Skeletal muscle tissue (tissue), 4 donors: ENCODE measurements around the gene GP2. TPM values are rescaled to one million over a fixed set of nuclear protein-coding genes. Genes with fewer than 3 reads are reported as not detected.
"Not testable (repeated sequence)": the region's sequence is repeated elsewhere in the genome, so short reads cannot be mapped to it uniquely, and the experiment has no call there.

Experiments
- H3K27ac ChIP-seq: one replicate; pipeline ENCODE4 v1.7.0; 2013; ENCODE audit warnings: mild to moderate bottlenecking, low read depth, low read length, inconsistent platforms
- H3K27me3 ChIP-seq, 3 donors: one replicate each; pipeline ENCODE4 v1.7.0; 2013; ENCODE audit warnings: low read length in 3 of 3; ENCODE audit not compliant: control insufficient read depth in 3 of 3, insufficient read depth in 3 of 3
- H3K36me3 ChIP-seq, 3 donors: one replicate each; pipeline ENCODE4 v1.7.0; 2013; ENCODE audit warnings: low read length in 3 of 3; ENCODE audit not compliant: control insufficient read depth in 3 of 3, insufficient read depth in 3 of 3
- H3K4me1 ChIP-seq, 3 donors: one replicate each; pipeline ENCODE4 v1.7.0; 2013; ENCODE audit warnings: low read length in 3 of 3, mild to moderate bottlenecking in 3 of 3; ENCODE audit not compliant: control insufficient read depth in 3 of 3, insufficient read depth in 3 of 3
- H3K4me3 ChIP-seq, 3 donors: one replicate each; pipeline ENCODE4 v1.7.0; 2013; ENCODE audit warnings: low read length in 3 of 3
- H3K9ac ChIP-seq, 3 donors: one replicate each; pipeline ENCODE4 v1.7.0; 2013; ENCODE audit warnings: low read length in 3 of 3, mild to moderate bottlenecking in 3 of 3, moderate library complexity in 2 of 3, low read depth in 1 of 3
- H3K9me3 ChIP-seq, 3 donors: one replicate each; pipeline ENCODE4 v1.7.0; 2013; ENCODE audit warnings: low read length in 3 of 3; ENCODE audit not compliant: control insufficient read depth in 3 of 3
- total RNA-seq: library from RNA; depleted of rRNA; stranded (reverse); fragments of >200 nt; gene quantifications from one replicate; pipeline ENCODE4 v1.2.3, GENCODE V29; 2014
- donor health status: Osteomylitis.

GP2 gene
- total RNA-seq, 1 donor from 2014 or later, result not detected

- H3K4me1 ChIP-seq, result no peaks in the 10 kb centered on the region
- no peak overlapping the region for H3K4me3 ChIP-seq
- H3K27me3 ChIP-seq, result peaks cover 0 to 3% (median 0%) of the 10 kb centered on the region in 3 donors
- no peak overlapping the region for H3K27ac ChIP-seq
- H3K9me3 ChIP-seq, result no peaks in the 10 kb centered on the region
- no peaks in the 10 kb centered on the region for H3K36me3 ChIP-seq
- H3K9ac ChIP-seq, result no peak overlapping the region
Observed at GRCh38 chr16:20329392-20330138, 2.3 kb upstream of the GP2 start.

DNA sequence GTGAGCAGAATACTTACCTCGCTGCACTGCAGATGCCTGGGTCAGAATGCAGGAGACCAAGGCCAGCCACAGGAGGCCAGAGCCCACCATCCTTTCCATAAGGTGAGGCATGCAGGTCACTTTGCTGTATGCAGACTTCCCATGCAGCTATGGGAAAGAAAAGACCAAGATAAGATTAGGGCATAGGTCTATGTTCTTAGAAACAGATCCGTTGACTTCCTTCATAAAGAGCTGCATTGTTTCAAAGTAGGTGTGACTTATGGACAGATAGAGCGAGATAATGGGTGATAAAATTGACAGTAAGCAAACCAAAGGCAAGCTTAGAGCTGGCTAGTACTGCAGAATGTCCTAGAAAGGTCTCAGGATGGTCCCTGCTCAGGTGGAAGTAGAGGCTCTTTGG lies 992 bp downstream of the GP2 start:
- H3K9ac ChIP-seq, result no peak overlapping the region
- H3K36me3 ChIP-seq, result no peaks in the 10 kb centered on the region

DNA sequence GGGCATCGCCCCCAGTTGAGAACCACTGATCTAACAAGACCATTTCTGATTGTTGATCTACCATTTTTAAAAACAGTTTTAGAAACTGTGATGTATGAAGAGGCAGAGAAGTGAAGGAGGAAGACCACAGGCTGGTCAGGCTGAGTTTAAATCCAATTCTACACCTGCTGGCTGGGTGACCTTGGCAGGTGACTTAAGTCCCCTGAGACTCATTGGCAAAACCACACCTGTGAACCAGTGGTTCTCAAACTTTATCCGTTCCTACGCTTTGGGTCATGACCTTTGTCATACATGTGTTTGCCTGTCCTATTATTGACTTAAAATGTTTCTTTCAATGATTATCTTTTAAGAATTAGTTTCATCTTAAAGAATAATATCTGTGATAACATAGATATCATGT lies 2.3 kb downstream of the GP2 start:
- Histone ChIP-seq H3K9me3 (no peaks in the 10 kb centered on the region), H3K27me3 (peaks cover 0 to 3% (median 3%) of the 10 kb centered on the region in 3 donors), H3K36me3 (no peaks in the 10 kb centered on the region), H3K9ac (no peak overlapping the region), H3K4me1 (no peaks in the 10 kb centered on the region), H3K27ac (no peak overlapping the region), H3K4me3 (no peak overlapping the region)

More for the DNA sequence above, 992 bp downstream of the GP2 start:
- Histone ChIP-seq H3K4me1 (no peaks in the 10 kb centered on the region), H3K4me3 (no peak overlapping the region), H3K27me3 (peaks cover 0 to 3% (median 3%) of the 10 kb centered on the region in 3 donors), H3K27ac (no peak overlapping the region), H3K9me3 (no peaks in the 10 kb centered on the region)

DNA sequence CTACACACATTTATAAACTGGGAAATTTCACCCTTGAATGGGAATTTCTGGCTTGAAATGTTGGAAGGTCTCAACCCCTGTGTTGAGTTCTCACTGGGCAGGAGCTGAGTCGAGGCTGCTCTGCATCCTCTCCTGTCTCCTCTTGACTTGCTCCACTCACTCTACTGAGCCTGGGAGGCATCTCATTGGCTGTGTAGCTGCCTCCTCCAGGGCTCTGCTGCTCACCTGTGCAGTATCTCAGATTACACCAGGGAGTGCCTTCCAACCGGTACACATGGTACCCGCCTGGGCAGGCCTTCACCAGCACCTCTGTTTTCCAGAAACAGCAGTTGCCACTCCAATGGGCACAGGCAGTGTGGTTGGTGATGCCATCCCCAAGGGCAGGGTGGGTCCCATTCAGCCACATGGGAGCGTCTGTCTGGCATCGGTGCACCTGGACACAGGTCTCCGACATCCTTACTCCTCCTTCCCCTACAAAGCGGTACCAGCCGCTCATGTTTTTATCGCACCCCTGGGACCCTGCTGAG lies 3.7 kb downstream of the GP2 start:
- no peak overlapping the region for H3K4me3 ChIP-seq
- no peak overlapping the region for H3K27ac ChIP-seq
- peaks cover 0 to 3% (median 3%) of the 10 kb centered on the region in 3 donors for H3K27me3 ChIP-seq
- H3K9ac ChIP-seq, result no peak overlapping the region
- no peaks in the 10 kb centered on the region for H3K36me3 ChIP-seq
- no peaks in the 10 kb centered on the region for H3K4me1 ChIP-seq
- H3K9me3 ChIP-seq, result no peaks in the 10 kb centered on the region

DNA sequence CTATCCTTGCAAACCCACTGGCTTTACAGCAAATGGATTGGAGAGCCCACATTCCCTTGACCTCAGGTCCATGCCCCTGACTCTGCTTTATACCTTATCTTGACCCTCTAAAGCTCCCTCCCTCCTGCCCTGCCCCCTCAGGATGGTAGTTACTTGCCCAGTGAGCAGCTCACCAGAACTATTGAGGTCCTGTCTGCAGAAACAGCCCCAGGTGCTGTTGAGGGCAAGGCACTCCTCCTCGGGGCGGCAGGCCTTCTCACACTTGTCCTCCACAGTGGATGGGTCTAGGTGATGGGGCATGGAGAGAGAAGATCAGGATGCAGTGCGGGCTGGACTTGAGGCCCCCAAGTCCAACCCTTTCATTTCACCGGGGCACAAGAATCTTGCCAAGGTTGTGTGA lies 4.6 kb downstream of the GP2 start:
- H3K4me1 ChIP-seq, result no peaks in the 10 kb centered on the region
- no peaks in the 10 kb centered on the region for H3K36me3 ChIP-seq
- no peak overlapping the region for H3K4me3 ChIP-seq
- H3K9me3 ChIP-seq, result no peaks in the 10 kb centered on the region
- H3K27me3 ChIP-seq, result peaks cover 0 to 7% (median 3%) of the 10 kb centered on the region in 3 donors
- no peak overlapping the region for H3K9ac ChIP-seq
- H3K27ac ChIP-seq, result no peak overlapping the region

DNA sequence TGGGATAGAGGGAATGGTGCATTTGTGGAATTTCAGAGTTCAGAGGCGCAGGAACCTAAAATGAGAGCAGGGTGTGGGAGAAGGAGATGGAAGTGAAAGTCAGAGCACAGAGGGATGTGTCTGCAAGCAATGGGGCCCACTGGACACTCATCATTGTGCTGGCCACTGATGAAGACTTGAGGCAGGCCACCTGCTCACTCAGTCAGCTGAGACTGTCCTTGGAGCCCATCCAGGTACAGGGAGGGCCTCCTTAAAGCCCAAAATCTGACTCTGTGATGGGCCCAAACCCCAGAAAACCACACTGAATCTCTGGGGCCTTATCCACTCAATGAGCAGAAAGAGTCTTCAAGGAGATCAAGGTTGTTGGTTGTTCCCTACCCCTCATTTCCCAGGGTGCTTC lies 5.6 kb downstream of the GP2 start:
- Histone ChIP-seq H3K9ac (no peak overlapping the region), H3K9me3 (no peaks in the 10 kb centered on the region), H3K36me3 (no peaks in the 10 kb centered on the region), H3K27ac (no peak overlapping the region), H3K27me3 (peaks cover 0 to 4% (median 3%) of the 10 kb centered on the region in 3 donors), H3K4me1 (no peaks in the 10 kb centered on the region), H3K4me3 (no peak overlapping the region)

DNA sequence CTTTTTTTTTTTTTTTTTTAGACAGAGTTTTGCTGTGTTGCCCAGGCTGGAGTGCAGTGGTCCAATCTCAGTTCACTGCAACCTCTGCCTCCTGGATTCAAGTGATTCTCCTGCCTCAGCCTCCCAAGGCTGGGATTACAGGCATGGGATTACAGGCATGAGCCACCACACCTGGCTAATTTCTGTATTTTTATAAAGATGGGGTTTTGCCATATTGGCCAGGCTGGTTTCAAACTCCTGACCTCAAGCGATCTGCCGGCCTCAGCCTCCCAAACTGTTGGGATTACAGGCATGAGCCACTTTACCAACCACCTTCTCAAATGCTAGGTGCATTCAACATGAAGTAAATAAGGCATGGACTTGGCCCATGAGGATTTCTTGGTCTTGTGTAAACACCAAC lies 6.3 kb downstream of the GP2 start:
- H3K4me3 ChIP-seq, H3K36me3 ChIP-seq, H3K4me1 ChIP-seq, H3K9me3 ChIP-seq, H3K27me3 ChIP-seq, H3K9ac ChIP-seq, H3K27ac ChIP-seq: not testable (repeated sequence)

DNA sequence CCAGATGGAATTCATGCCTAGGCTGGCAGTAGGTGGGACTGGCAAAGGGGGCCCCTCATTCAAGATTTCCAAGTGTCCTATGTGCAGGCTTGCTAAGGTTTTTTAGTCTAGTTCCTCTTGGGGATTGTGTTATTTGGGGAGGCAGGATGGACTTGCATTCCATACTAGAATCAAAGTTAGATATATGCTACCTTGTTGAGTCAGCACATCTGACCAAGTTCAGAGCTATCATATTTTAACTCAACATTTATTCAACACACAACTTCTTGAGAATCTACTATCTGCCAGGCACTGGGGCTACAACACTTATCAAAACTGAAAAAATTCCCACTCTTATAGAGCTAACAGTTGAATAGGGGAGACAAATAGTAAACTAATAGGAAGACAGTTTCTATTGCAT lies 6.7 kb downstream of the GP2 start:
- no peak overlapping the region for H3K27ac ChIP-seq
- H3K36me3 ChIP-seq, result no peaks in the 10 kb centered on the region
- H3K9ac ChIP-seq, result no peak overlapping the region
- no peaks in the 10 kb centered on the region for H3K9me3 ChIP-seq
- no peak overlapping the region for H3K4me3 ChIP-seq
- H3K27me3 ChIP-seq, result peaks cover 0 to 4% (median 3%) of the 10 kb centered on the region in 3 donors
- no peaks in the 10 kb centered on the region for H3K4me1 ChIP-seq

DNA sequence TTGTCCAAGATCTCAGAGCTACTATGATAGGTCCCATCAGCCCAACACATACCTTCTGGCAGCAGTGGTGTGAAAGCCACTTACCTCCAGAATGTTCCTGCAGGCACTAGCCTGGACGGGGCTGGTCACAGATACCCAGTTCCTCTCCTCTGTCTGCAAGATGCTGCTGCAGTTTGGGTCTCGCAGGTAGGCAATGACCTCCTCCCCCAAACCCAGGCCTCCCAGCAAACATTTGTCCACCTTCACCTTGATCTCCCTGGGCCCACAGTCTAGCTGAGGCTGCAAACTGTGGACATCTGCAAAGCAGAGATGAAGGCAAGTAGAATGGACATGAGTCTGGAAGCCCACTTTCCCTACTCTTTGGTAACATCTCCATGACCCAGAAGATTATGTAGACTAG lies 7.1 kb downstream of the GP2 start:
- no peak overlapping the region for H3K4me3 ChIP-seq
- peaks cover 0 to 4% (median 3%) of the 10 kb centered on the region in 3 donors for H3K27me3 ChIP-seq
- no peak overlapping the region for H3K9ac ChIP-seq
- H3K4me1 ChIP-seq, result no peaks in the 10 kb centered on the region
- no peak overlapping the region for H3K27ac ChIP-seq
- no peaks in the 10 kb centered on the region for H3K36me3 ChIP-seq
- H3K9me3 ChIP-seq, result no peaks in the 10 kb centered on the region

DNA sequence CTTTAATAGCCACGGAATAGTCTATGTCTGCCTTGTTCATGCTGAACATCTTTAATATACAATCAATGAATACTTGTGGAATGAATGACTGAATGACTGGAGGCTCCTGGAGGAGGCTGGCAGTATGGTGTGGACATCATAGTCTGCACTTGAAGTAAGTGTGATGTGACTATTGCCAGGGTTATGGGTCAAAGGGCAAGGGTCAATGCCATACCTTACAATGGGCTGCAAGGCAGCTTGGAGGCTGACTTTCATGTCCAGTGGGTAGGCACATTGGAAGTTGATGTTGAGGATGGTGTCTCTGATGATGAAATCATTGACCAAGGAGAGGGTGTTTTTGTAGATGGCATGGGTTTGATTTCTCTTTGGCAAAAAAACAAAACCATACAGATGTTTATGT lies 7.9 kb downstream of the GP2 start:
- Histone ChIP-seq H3K9me3 (no peaks in the 10 kb centered on the region), H3K27ac (no peak overlapping the region)

More for the DNA sequence above, 7.9 kb downstream of the GP2 start:
- H3K36me3 ChIP-seq, result no peaks in the 10 kb centered on the region
- no peaks in the 10 kb centered on the region for H3K4me1 ChIP-seq
- no peak overlapping the region for H3K4me3 ChIP-seq
- H3K9ac ChIP-seq, result no peak overlapping the region
- H3K27me3 ChIP-seq, result peaks cover 0 to 4% (median 3%) of the 10 kb centered on the region in 3 donors
